HEK293 (cell line): Measurements from ENCODE around the gene GJD3.

Source experiments
- BCL11B ChIP-seq: fragments of 450-650 bp; formaldehyde crosslinking; IDR thresholded peaks from 2 replicates; pipeline ENCODE4 v1.5.1; 2016; ENCODE audit warnings: low read depth, missing biosample characterization, missing genetic modification characterization
- HOXC10 ChIP-seq: sonication (generic); formaldehyde crosslinking; IDR thresholded peaks from 2 replicates; pipeline ENCODE4 v1.8.1; 2023; ENCODE audit warnings: mild to moderate bottlenecking, missing genetic modification reagents
- IKZF3 ChIP-seq: fragments of 450-650 bp; IDR thresholded peaks from 2 replicates; pipeline ENCODE4 v1.5.0; 2018; ENCODE audit warnings: missing biosample characterization, mild to moderate bottlenecking, missing genetic modification characterization, moderate library complexity
- KLF1 ChIP-seq: fragments of 450-650 bp; formaldehyde crosslinking; IDR thresholded peaks from 2 replicates; pipeline ENCODE4 v1.5.1; 2016; ENCODE audit warnings: missing biosample characterization, missing genetic modification characterization
- SP2 ChIP-seq: fragments of 450-650 bp; formaldehyde crosslinking; IDR thresholded peaks from 2 replicates; pipeline ENCODE4 v1.5.1; 2016; ENCODE audit warnings: missing biosample characterization, missing genetic modification characterization
- SP7 ChIP-seq: fragments of 450-650 bp; formaldehyde crosslinking; IDR thresholded peaks from 2 replicates; pipeline ENCODE4 v1.5.1; 2016; ENCODE audit warnings: missing biosample characterization, missing genetic modification characterization
- ZBTB48 ChIP-seq: fragments of 450-650 bp; formaldehyde crosslinking; IDR thresholded peaks from 2 replicates; pipeline ENCODE4 v1.5.1; 2016; ENCODE audit warnings: missing biosample characterization, missing genetic modification characterization
- ZBTB8A ChIP-seq: fragments of 450-650 bp; formaldehyde crosslinking; IDR thresholded peaks from 2 replicates; pipeline ENCODE4 v1.5.1; 2016; ENCODE audit warnings: missing biosample characterization, missing genetic modification characterization
- ZNF10 ChIP-seq: fragments of 450-650 bp; formaldehyde crosslinking; IDR thresholded peaks from 2 replicates; pipeline ENCODE4 v1.5.1; 2017; ENCODE audit warnings: missing biosample characterization, missing genetic modification characterization
- ZNF121 ChIP-seq: fragments of 450-650 bp; formaldehyde crosslinking; IDR thresholded peaks from 2 replicates; pipeline ENCODE4 v1.5.1; 2016; ENCODE audit warnings: missing biosample characterization, missing genetic modification characterization
- ZNF324 ChIP-seq: fragments of 450-650 bp; formaldehyde crosslinking; IDR thresholded peaks from 2 replicates; pipeline ENCODE4 v1.5.1; 2016; ENCODE audit warnings: missing biosample characterization, missing genetic modification characterization
- ZNF341 ChIP-seq: fragments of 450-650 bp; formaldehyde crosslinking; IDR thresholded peaks from 2 replicates; pipeline ENCODE4; 2016; ENCODE audit warnings: low read depth, missing biosample characterization, missing genetic modification characterization
- ZNF366 ChIP-seq: fragments of 450-650 bp; formaldehyde crosslinking; conservative IDR thresholded peaks from 2 replicates; pipeline ENCODE4 v1.5.1; 2016; ENCODE audit warnings: missing biosample characterization, missing genetic modification characterization
- ZNF426 ChIP-seq: fragments of 450-650 bp; formaldehyde crosslinking; IDR thresholded peaks from 2 replicates; pipeline ENCODE4 v1.5.1; 2017; ENCODE audit warnings: missing biosample characterization, missing genetic modification characterization, mild to moderate bottlenecking, inconsistent platforms, moderate library complexity
- ZNF548 ChIP-seq: fragments of 450-650 bp; formaldehyde crosslinking; IDR thresholded peaks from 2 replicates; pipeline ENCODE4 v1.5.1; 2016; ENCODE audit warnings: missing biosample characterization, missing genetic modification characterization
- ZNF600 ChIP-seq: fragments of 450-650 bp; formaldehyde crosslinking; IDR thresholded peaks from 2 replicates; pipeline ENCODE4 v1.5.1; 2016; ENCODE audit warnings: missing biosample characterization, missing genetic modification characterization
- ZNF610 ChIP-seq: fragments of 450-650 bp; formaldehyde crosslinking; IDR thresholded peaks from 2 replicates; pipeline ENCODE4 v1.5.1; 2016; ENCODE audit warnings: missing biosample characterization, missing genetic modification characterization, borderline replicate concordance
- ZNF621 ChIP-seq: fragments of 450-650 bp; formaldehyde crosslinking; IDR thresholded peaks from 2 replicates; pipeline ENCODE4 v1.5.1; 2017; ENCODE audit warnings: missing biosample characterization, missing genetic modification characterization
- TF ChIP-seq, protein P1 (sequence below): fragments of 450-650 bp; formaldehyde crosslinking; IDR thresholded peaks from 2 replicates; pipeline ENCODE4 v1.5.1; 2016; ENCODE audit warnings: missing biosample characterization, missing genetic modification characterization
- TF ChIP-seq, protein P2 (sequence below): fragments of 450-650 bp; formaldehyde crosslinking; IDR thresholded peaks from 2 replicates; pipeline ENCODE4 v1.5.1; 2017; ENCODE audit warnings: missing biosample characterization, missing genetic modification characterization
- TF ChIP-seq, protein P3 (sequence below): fragments of 450-650 bp; formaldehyde crosslinking; IDR thresholded peaks from 2 replicates; pipeline ENCODE4 v1.5.1; 2016; ENCODE audit warnings: missing biosample characterization, missing genetic modification characterization

Gene GJD3

DNA sequence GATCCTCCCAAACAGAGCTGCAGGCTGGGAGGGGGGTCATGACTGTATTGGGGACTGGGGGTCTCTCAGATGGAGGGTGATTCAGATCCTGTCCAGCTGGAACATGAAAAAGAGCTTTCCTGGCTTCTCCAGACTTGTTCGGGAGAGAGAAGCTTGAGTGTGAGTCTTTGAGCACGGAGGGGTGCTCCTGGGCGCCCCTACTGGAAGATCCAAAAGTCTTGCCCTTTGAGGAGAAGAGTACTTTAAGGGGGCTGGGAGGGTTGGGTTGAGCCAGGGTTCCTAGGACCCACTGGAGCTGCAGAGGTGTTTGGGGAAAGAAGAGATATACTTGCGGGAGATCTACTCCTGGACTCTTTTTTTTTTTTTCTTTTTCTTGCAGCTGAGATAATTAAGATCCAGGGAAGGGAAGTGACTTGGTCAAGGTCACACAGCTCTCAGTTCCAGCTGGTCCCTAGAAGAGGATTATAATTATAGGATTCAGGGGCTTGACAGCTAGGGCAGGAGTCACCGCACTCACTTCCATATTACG lies 47.1 kb downstream of the GJD3 start (continued):
- TF ChIP-seq, protein P1, sequence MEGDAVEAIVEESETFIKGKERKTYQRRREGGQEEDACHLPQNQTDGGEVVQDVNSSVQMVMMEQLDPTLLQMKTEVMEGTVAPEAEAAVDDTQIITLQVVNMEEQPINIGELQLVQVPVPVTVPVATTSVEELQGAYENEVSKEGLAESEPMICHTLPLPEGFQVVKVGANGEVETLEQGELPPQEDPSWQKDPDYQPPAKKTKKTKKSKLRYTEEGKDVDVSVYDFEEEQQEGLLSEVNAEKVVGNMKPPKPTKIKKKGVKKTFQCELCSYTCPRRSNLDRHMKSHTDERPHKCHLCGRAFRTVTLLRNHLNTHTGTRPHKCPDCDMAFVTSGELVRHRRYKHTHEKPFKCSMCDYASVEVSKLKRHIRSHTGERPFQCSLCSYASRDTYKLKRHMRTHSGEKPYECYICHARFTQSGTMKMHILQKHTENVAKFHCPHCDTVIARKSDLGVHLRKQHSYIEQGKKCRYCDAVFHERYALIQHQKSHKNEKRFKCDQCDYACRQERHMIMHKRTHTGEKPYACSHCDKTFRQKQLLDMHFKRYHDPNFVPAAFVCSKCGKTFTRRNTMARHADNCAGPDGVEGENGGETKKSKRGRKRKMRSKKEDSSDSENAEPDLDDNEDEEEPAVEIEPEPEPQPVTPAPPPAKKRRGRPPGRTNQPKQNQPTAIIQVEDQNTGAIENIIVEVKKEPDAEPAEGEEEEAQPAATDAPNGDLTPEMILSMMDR (tag by site-specific recombination) = peak; percentile 49; the same call in 1 of the 2 replicates
- TF ChIP-seq BCL11B (tag by site-specific recombination) (no peak), ZNF610 (tag by site-specific recombination) (no peak), ZBTB8A (tag by site-specific recombination) (no peak), IKZF3 (tag by site-specific recombination) (no peak), SP2 (tag by site-specific recombination) (no peak), ZNF324 (tag by site-specific recombination) (no peak), HOXC10 (CRISPR knock-in tag) (no peak), ZNF548 (tag by site-specific recombination) (no peak), ZNF426 (tag by site-specific recombination) (no peak), ZBTB48 (tag by site-specific recombination) (peak; percentile 25; the same call in 1 of the 2 replicates), ZNF600 (tag by site-specific recombination) (no peak), KLF1 (no peak), ZNF341 (0 out of 2 replicates have a peak, but pooled peaks have one; percentile 33), SP7 (tag by site-specific recombination) (peak; percentile 78), ZNF621 (tag by site-specific recombination) (no peak), ZNF10 (tag by site-specific recombination) (no peak), ZNF121 (tag by site-specific recombination) (no peak), ZNF366 (tag by site-specific recombination) (no peak)
- TF ChIP-seq, protein P2, sequence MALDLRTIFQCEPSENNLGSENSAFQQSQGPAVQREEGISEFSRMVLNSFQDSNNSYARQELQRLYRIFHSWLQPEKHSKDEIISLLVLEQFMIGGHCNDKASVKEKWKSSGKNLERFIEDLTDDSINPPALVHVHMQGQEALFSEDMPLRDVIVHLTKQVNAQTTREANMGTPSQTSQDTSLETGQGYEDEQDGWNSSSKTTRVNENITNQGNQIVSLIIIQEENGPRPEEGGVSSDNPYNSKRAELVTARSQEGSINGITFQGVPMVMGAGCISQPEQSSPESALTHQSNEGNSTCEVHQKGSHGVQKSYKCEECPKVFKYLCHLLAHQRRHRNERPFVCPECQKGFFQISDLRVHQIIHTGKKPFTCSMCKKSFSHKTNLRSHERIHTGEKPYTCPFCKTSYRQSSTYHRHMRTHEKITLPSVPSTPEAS (tag by site-specific recombination) = no peak
- TF ChIP-seq, protein P3, sequence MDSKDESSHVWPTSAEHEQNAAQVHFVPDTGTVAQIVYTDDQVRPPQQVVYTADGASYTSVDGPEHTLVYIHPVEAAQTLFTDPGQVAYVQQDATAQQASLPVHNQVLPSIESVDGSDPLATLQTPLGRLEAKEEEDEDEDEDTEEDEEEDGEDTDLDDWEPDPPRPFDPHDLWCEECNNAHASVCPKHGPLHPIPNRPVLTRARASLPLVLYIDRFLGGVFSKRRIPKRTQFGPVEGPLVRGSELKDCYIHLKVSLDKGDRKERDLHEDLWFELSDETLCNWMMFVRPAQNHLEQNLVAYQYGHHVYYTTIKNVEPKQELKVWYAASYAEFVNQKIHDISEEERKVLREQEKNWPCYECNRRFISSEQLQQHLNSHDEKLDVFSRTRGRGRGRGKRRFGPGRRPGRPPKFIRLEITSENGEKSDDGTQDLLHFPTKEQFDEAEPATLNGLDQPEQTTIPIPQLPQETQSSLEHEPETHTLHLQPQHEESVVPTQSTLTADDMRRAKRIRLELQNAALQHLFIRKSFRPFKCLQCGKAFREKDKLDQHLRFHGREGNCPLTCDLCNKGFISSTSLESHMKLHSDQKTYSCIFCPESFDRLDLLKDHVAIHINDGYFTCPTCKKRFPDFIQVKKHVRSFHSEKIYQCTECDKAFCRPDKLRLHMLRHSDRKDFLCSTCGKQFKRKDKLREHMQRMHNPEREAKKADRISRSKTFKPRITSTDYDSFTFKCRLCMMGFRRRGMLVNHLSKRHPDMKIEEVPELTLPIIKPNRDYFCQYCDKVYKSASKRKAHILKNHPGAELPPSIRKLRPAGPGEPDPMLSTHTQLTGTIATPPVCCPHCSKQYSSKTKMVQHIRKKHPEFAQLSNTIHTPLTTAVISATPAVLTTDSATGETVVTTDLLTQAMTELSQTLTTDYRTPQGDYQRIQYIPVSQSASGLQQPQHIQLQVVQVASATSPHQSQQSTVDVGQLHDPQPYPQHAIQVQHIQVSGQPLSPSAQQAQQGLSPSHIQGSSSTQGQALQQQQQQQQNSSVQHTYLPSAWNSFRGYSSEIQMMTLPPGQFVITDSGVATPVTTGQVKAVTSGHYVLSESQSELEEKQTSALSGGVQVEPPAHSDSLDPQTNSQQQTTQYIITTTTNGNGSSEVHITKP (tag by site-specific recombination) = peak; percentile 92
